Gastroesophageal sphincter (tissue), 4 donors: Measurements from ENCODE around the gene CHST5. TPM values are rescaled to one million over a fixed set of nuclear protein-coding genes. Genes with fewer than 3 reads are reported as not detected.
"Not testable (repeated sequence)": the region's sequence is repeated elsewhere in the genome, so short reads cannot be mapped to it uniquely, and the experiment has no call there.

Experiments used
- ATAC-seq: fragments of 150-250 bp; one replicate; pipeline ENCODE4 v1.9.1; 2016; ENCODE audit warnings: mild to moderate bottlenecking, moderate library complexity
- H3K27ac ChIP-seq, 4 donors: fragments of 200-600 bp; sonication (generic) in 3 of 4; 1 replicate in 3 of 4; 2 replicates in 1 of 4; pipeline ENCODE4 v1.5.1; 2016 to 2019
- H3K27me3 ChIP-seq: fragments of 200-600 bp; sonication (generic); one replicate; pipeline ENCODE4 v1.5.1; 2019
- H3K36me3 ChIP-seq, 2 donors: fragments of 200-600 bp; sonication (generic); one replicate each; pipeline ENCODE4 v1.5.1; 2019; ENCODE audit warnings: control low read depth in 1 of 2
- H3K4me1 ChIP-seq, 3 donors: fragments of 200-600 bp; sonication (generic); 1 replicate in 2 of 3; 2 replicates in 1 of 3; pipeline ENCODE4 v1.5.1; 2016 to 2019; ENCODE audit warnings: control low read depth in 2 of 3
- H3K4me3 ChIP-seq, 2 donors: fragments of 200-600 bp; sonication (generic); one replicate each; pipeline ENCODE4 v1.5.1; 2019; ENCODE audit warnings: mild to moderate bottlenecking in 1 of 2, moderate library complexity in 1 of 2
- H3K9me3 ChIP-seq, 3 donors: fragments of 200-600 bp; sonication (generic); one replicate each; pipeline ENCODE4 v1.5.1; 2017 to 2019; ENCODE audit warnings: control low read depth in 2 of 3
- CTCF ChIP-seq, 4 experiments: fragments of 200-600 bp in 2 of 4; fragments of 450-650 bp in 2 of 4; sonication (generic) in 1 of 4; IDR thresholded peaks; one replicate each; pipeline ENCODE4 v1.5.1; 2017 to 2019; ENCODE audit warnings: antibody characterized with exemption in 4 of 4, mild to moderate bottlenecking in 2 of 4, moderate library complexity in 2 of 4
- EP300 ChIP-seq: sonication (generic); formaldehyde crosslinking; IDR thresholded peaks from one replicate; pipeline ENCODE4 v1.6.1; 2017; ENCODE audit warnings: antibody characterized with exemption, mild to moderate bottlenecking
- POLR2A ChIP-seq, 2 donors: fragments of 450-650 bp; IDR thresholded peaks; one replicate each; pipeline ENCODE4 v1.6.1; 2017; ENCODE audit warnings: antibody characterized with exemption in 2 of 2, mild to moderate bottlenecking in 2 of 2, moderate library complexity in 1 of 2
- POLR2AphosphoS5 ChIP-seq: sonication (generic); formaldehyde crosslinking; IDR thresholded peaks from one replicate; pipeline ENCODE4 v1.6.1; 2017; ENCODE audit warnings: antibody characterized with exemption
- WGBS, 2 donors: methylation state at CpG; one replicate each; pipeline ENCODE4 v1.1.5; 2018; ENCODE audit warnings: low coverage in 1 of 2; 5-methylcytosine and 5-hydroxymethylcytosine counted together
- total RNA-seq, 4 donors: library from RNA; depleted of rRNA; stranded (reverse); fragments of >200 nt; gene quantifications; one replicate each; pipeline ENCODE4 v1.1.0, GENCODE V29; 2016

The CHST5 gene
- total RNA-seq, 4 donors from 2014 or later, result not detected

- Histone ChIP-seq H3K9me3 (no peaks in the 10 kb centered on the region), H3K4me1 (peaks cover 0 to 22% (median 0%) of the 10 kb centered on the region in 3 donors), H3K27me3 (no peaks in the 10 kb centered on the region), H3K27ac (peak overlapping the region in 2 of 4 donors; percentile 6 to 30), H3K36me3 (no peaks in the 10 kb centered on the region), H3K4me3 (no peak overlapping the region)
- WGBS, 2 donors, result 62 to 65% methylated on average over 2 of the region's 2 CpGs
- TF ChIP-seq EP300, result no peak
- TF ChIP-seq POLR2AphosphoS5, result no peak
- no peak for TF ChIP-seq POLR2A (IDR thresholded peaks at IDR 0.05)
- no peak for TF ChIP-seq CTCF (IDR thresholded peaks at IDR 0.05)
- no peak for ATAC-seq
Measured at GRCh38 chr16:75552951-75553350, 17.0 kb upstream of the CHST5 start.

- Histone ChIP-seq H3K36me3 (no peaks in the 10 kb centered on the region), H3K27me3 (no peaks in the 10 kb centered on the region), H3K4me1 (peaks cover 0 to 10% (median 0%) of the 10 kb centered on the region in 3 donors), H3K9me3 (no peaks in the 10 kb centered on the region), H3K4me3 (no peak overlapping the region), H3K27ac (peak overlapping the region in 2 of 4 donors; percentile 21 to 22)
- WGBS, 2 donors, result 71 to 100% methylated on average over 1 to 7 of the region's 7 CpGs
- peak; percentile 63 for ATAC-seq
- TF ChIP-seq CTCF (IDR thresholded peaks at IDR 0.05) (peak in 2 of 4 experiments; percentile 18 to 40), POLR2AphosphoS5 (peak; percentile 4), POLR2A (IDR thresholded peaks at IDR 0.05) (no peak), EP300 (no peak)
Measured at GRCh38 chr16:75550211-75550662, 14.3 kb upstream of the CHST5 start.

GRCh38 chr16:75548456-75548855 lies 12.5 kb upstream of the CHST5 start:
- not testable (repeated sequence) for H3K4me3 ChIP-seq, ATAC-seq, H3K27ac ChIP-seq, H3K9me3 ChIP-seq, H3K27me3 ChIP-seq, H3K4me1 ChIP-seq
- peaks cover 0 to 12% of the 10 kb centered on the region in 2 donors for H3K36me3 ChIP-seq
- WGBS, 2 donors, result 87 to 100% methylated on average over 7 to 9 of the region's 9 CpGs

- WGBS, 2 donors, result 89 to 94% methylated on average over 5 to 7 of the region's 7 CpGs
- TF ChIP-seq CTCF (IDR thresholded peaks at IDR 0.05), result no peak
- TF ChIP-seq POLR2AphosphoS5, result no peak
- no peak for TF ChIP-seq EP300
- TF ChIP-seq POLR2A (IDR thresholded peaks at IDR 0.05), result no peak
- no peaks in the 10 kb centered on the region for H3K27me3 ChIP-seq
- no peak overlapping the region for H3K4me3 ChIP-seq
- H3K9me3 ChIP-seq, result no peaks in the 10 kb centered on the region
- no peak for ATAC-seq
- H3K36me3 ChIP-seq, result peaks cover 0 to 32% of the 10 kb centered on the region in 2 donors
- no peaks in the 10 kb centered on the region for H3K4me1 ChIP-seq
- H3K27ac ChIP-seq, result no peak overlapping the region
Measured at GRCh38 chr16:75546293-75546692, 10.4 kb upstream of the CHST5 start.

- not testable (repeated sequence) for H3K4me3 ChIP-seq, ATAC-seq, H3K4me1 ChIP-seq, H3K27ac ChIP-seq, H3K9me3 ChIP-seq, H3K27me3 ChIP-seq
- no CpG with 5 or more reads among the region's 1 CpG for WGBS, 2 donors
- peaks cover 0 to 32% of the 10 kb centered on the region in 2 donors for H3K36me3 ChIP-seq
Measured at GRCh38 chr16:75545879-75546278, 10.0 kb upstream of the CHST5 start.

- WGBS, 2 donors, result 85 to 86% methylated on average over 2 to 4 of the region's 8 CpGs
- not testable (repeated sequence) for H3K27ac ChIP-seq, H3K4me1 ChIP-seq, H3K27me3 ChIP-seq, H3K9me3 ChIP-seq, ATAC-seq, H3K4me3 ChIP-seq
- peaks cover 0 to 41% of the 10 kb centered on the region in 2 donors for H3K36me3 ChIP-seq
Measured at GRCh38 chr16:75542462-75542861, 6.6 kb upstream of the CHST5 start.
